NCI-H2029 treated with DMSO at 0.1 percent for 48 hours (cell line): ENCODE measurements around the gene VPS41.

Source experiments
- DNase-seq: peaks from one replicate; lab custom pipeline; 2025; lab: John Stamatoyannopoulos, UW

Gene VPS41

DNA sequence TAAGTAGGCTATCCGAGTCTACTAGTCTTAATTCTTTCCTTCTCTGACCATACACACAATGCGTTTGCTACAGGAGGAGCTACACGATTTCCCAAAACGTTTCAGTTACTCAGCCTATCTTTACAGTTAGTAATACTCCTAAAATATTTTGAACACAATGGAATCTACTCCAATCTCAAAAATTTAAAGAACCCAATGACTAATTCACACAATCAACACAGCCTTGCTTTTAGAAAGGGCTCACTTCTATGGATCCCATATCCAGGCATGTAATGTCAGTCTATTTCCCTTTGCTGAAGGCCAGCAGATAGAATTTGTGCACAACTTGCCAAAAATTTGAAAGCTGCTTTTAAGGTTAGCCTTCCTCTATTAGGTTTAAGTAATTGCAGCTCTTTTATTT is 107.2 kb downstream of the VPS41 start:
- no peak for DNase-seq

DNA sequence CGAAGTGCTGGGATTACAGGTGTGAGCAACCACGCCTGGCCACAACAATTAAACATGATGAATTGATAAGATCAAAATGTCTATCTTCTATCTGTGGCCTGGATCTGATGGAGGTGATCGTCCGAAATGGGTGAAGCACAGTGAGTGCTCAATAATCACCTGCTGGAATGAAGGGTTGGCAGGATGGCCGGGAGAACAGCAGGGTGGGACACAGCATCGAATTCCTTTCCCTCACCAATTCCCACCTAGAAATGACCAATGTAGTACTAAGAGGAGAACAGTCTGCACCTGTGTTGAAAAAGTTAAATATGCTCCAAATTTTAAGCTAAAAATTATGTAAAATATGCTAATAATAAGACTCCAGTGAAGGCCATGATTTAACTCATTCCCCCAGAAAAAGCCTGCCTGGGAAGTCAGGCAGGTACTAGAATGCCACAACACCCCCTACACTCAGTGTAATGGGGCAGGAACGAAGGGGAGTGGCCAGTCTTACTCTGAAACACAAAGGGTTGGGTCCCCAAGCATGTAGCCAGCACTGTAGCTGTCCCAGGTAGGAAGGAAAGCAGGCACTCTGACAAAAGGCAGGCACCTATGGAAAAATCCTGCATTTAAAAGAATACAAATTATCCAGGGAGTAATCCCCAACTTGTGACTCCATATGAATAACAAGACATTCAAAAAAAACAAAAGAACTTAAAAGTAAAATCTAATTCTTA is 110.3 kb downstream of the VPS41 start:
- no peak for DNase-seq

DNA sequence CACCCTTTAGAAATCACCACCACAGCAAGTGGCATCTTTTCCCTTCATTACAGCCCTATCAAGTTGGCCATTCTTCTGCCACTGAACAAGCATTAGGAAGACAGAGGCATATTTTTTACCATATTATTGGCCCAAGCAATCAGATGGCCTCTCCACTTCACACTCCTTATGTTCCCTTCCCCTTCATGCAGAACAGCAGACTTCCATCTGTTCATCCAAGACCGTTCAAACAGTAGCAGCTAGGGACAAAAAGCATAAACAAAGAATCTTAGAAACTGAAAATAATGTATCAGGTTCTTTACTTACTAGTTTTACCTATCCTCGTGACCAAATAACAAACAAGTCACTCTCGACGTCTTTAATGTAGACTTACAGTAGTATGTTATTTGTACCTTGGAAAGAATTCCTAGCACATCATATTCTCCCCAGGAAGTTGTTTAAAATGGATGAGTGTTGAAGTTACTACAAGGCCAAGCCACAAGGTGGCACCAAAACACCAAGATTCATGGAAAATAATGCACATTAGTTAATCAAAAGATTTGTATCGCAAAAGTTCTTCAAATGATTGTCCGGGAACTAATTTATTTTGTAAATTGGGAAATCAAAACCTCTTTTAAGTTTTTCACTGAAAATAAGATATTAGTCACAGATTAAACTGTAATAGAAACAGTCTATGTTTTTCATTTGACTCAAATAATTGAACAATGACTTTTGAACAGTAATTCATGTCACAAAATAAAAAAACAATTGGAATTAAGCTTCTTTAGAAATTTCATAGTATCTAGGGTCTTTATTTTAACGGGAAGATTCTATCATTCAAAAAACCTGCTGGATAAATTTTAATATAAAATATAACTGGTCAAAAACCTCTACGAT is 112.1 kb downstream of the VPS41 start:
- DNase-seq = peak; percentile 40

DNA sequence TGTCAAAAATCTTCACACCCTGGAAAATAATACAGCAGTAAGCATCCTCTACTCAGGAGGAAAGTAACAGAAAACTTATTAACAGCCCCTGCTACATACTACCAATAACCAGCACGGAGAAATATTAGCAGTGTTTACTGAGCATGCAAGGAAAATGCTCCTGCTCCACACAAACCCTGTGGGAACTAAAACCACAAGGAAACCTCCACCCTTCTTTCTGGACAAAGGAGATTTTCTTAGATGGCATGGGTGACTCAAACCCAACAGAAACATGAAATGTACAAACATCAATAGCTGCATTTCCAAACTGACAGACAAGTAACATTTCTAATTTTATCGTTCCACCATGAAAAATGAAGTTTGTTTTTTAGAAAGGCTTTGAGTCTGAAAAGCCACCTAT is 113.4 kb downstream of the VPS41 start:
- DNase-seq = no peak

DNA sequence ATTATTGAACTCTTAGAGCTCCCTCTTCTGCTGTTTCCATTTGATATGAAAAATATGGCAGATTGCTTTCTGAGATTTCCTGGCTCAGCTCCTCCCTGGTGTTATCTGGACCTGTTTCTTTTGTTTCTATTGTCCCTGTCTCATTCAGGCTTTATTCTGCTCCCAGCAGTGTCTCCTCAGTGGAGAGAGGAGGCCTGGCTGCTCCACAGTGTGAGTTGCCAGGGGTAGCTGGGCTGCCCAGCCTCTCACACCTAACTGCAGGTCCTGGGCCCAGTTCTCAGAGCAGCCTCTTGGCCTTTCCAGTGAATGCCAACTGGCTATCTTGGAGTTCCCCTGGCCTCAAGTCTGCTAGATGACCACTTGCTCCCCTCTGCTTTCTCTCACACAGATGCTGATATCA is 127.0 kb downstream of the VPS41 start:
- DNase-seq = no peak

DNA sequence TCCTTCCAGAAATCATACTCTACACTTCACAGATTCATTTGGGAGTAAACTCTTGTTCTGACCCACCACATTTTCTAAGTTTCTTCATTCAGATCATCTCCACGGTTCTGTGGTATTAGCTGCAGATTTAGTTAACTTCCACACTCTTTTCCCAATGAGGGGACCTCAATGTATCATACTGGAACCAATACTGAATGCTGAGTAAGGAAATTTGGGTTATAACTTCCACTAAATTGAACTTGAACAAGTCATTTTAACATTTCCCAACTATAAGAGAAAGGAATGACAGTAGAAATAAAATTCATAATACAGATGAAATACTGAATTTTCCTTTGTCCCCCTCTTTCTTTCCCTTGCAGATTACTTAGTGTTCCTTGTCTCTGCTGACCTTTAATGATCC is 131.4 kb downstream of the VPS41 start:
- no peak for DNase-seq

DNA sequence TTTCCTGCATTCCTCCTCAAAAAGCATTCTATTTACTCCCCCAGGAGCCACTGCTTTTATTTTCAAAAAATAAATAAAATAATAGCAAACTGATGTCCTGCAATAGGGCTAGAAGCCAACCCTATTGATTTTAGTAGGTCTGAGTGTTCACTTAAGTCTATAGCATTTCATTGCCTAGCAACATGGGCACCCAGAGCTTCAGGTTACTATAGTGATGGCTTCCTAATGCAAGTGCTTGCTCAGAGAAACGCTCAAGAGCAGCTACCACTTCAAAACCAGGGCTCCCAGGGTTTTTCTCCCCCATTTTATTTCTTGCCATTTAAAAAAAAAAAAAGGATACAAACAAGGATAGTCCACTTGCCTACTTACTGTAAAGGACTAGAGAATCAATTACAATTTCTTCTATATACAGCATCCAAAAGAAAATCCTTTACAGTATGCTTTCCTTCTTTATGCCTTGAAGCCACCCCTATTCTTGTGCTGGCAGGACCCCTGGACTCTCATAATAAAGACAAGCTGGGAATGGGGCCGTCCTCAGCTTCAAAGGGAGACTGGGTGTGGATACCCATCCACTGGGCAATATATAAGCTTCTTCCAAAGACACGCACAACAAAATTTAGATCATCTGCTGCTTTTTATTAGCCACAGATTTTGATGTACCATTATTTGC is 133.3 kb downstream of the VPS41 start:
- peak; percentile 79 for DNase-seq

DNA sequence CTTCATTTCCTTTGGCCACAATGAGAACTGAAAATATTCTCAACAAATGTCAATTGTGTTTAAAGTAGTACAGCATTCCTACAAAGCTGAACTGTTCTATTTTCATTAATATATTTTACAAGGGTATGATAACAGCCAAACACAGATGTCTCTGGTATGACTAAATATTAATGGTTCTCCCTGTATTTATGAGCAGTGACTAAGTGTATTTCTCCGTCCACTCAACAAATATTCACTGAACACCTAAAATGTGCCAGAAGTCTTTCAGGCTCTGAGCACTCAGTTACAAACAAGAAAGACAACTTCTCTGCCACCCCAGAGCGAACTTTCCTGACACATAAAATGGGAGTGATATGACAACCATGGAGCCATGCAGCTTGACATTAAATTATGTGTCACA is 135.6 kb downstream of the VPS41 start:
- no peak for DNase-seq

DNA sequence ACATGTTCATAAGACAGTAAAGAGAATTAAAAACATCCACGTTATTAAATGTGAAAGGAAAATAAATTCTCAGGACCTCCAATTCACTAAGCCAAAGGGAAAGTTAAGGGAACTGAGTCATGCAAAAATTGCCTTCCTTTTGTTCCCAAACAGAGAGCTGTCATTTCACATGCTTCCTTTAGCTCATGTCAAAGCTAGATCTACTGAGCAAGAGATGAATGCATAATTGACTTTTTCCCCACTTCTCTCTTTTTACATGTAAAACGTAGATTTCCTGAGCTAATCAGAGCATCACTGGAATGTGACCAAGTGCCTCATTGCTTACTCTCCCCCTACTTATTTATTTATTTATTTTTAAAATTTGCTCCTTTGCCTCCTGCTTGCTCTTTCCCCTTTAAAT is 148.8 kb downstream of the VPS41 start:
- DNase-seq = no peak

DNA sequence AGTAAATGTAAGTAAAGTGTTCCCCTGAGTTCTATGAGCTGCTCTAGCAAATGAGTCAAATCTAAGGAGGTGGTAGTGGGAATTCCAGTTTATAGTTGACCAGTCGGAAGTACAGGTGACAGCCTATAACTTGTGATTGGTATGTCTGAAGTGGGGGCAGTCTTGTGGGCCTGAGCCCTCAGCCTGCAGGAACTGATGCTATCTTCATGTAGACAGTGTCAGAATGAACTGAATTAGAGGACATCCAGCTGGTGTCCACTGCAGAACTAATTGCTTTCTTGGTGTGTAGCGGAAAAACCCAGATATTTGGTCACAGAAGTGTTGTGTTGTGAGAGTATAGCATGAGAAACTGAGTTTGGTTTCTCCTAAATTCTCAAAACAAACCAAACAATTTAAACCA is 150.0 kb downstream of the VPS41 start:
- DNase-seq = no peak

DNA sequence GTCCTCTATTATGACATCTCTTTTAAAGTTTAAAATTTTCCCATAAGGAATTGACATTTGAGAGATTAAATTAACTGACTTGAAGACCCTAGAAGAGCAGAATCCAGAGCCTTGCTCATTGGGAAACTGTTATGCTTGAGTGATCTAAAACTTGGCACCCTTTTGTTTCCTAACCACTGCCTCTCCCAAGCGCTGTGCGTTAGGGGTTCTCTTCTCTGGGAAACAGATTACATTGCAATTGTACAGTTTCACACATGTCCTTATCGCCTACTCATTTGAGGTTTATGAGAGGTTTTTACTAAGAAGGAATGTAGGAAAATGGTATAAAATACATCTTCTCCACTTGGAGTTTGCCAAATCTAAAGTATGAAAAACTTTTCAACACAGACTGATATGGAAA is 151.1 kb downstream of the VPS41 start:
- no peak for DNase-seq

DNA sequence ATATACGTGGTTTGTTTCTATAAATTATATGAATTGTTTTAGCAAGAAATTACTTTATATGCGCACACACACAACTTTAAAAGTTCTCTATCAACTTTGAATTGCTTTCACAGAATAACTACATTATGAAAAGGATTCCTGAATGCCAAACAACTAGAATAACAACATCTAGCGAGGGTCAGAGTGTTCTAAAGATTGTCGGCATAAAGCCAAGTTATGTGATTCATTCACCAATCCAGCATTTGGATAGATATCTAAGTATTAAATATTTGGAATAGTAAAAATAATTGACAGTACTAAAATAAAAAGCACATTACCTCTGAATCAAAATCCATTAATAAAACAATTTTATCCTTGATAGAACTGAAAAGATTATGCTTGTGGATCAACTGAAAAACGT is 152.5 kb downstream of the VPS41 start:
- DNase-seq = no peak

DNA sequence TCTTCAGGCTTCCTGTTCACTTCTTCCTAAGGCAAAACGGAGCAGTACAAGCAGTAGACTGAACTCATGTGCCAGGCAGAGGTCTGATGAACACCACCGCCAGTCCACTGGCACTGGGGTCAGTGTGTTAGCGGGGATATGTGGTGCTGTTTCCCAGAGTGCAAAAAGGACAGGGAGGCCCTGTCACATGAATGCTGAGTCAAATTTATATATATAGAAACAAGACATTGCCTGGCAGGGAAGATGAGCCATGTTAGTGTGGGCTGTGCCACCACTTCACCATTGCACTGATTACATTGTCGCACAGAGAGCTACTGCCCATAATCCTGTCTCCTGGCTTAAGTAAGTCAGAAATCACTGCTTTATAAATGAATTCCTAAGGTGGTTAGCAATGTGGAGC is 155.6 kb downstream of the VPS41 start:
- DNase-seq = no peak

DNA sequence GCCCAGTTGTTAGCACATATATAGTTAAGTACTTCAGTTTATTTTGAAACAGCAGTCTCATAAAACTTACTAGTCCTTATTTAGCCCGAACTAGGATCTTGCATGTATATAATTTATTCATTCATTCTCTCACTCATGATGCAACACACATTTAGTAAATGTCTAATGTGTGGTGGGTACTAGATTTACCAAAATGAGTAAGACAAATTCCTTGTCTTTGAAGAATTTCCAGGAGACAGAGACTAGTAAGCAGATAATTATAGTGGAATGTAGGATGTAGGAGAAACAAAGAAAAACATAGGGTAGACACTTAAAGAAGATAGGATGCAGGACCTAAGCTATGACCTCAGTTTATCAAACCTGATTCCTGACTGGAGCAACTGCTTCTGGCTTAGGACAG is 157.6 kb downstream of the VPS41 start:
- DNase-seq = no peak

DNA sequence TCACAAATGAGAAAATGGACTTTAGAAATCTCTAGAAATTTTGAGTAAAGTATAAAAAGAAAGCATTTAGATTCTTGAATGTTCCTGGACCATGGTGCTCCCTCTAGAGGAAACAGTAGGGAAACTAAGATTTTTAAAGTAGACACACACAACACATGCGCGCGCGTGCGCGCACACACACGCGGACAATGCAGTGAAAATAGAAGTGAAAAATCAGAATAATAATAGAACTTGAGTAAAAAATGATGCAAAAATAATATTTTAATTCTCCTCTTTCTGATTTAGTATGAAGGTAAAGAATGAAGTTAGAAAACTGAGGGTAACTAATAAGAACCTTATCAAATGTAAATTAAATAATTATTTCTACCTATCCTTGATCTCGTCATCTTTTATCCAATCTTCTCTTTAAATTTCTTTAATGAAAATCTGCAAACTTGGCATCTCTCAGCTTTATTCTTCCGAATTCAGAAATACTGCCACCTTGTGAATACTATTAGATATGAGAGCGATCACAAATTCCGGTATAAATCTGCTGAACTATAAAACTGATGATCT is 160.9 kb downstream of the VPS41 start:
- DNase-seq = no peak

DNA sequence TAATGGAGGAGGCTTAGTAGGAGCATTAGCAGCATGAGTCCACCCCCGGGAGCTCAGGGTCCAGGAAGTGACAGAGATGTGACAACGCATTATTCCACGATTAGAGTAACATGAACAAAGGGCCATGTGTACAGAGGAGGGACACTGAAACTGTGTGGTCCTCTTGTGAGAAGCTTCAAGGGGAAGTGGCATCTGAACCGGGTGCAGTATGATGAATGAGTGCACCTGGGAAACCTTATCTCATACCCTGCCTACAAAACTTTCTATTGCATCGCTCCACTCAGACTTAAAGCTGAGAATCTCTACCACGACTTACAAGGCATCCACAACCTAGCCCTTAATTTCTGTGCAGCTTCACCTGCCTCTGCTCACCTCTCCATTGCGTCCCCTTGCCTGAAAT is 162.6 kb downstream of the VPS41 start:
- DNase-seq = no peak

DNA sequence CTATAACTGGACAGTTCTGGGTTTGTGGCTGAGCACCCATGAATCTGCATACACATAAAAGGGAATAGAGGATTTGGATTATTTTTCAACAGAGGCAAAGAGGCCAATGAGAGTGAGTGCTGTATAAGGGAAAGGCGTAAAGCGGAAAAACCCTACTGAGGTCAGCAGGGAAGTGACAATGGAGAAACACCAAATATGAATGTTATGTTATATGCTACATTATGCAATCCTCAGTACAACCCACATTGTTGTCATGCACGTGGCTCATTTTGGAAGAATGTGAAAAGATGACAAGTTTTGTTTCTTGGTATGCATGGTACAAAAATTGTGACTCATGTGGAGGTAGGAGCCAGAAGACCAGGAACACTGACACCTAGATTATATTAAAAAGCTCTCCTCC is 164.2 kb downstream of the VPS41 start:
- DNase-seq = no peak

DNA sequence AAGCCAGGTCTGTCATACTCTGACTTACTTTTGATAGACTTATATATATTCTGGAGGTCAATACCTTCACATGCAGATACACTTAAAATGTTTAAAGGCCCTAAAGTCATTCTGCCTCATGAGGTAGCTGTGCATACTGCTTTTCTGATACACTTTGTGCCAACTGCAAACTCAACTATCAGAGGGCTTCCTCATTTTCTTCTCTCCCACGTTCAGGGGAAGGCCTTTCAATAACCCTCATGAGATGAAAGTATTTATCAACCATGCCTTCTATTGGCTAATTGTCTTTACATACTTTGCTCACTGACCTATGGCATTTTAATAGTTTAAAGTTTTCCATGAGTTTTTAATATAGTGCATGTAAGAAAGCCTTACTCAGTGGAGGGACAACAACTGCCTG is 165.1 kb downstream of the VPS41 start:
- DNase-seq = no peak

DNA sequence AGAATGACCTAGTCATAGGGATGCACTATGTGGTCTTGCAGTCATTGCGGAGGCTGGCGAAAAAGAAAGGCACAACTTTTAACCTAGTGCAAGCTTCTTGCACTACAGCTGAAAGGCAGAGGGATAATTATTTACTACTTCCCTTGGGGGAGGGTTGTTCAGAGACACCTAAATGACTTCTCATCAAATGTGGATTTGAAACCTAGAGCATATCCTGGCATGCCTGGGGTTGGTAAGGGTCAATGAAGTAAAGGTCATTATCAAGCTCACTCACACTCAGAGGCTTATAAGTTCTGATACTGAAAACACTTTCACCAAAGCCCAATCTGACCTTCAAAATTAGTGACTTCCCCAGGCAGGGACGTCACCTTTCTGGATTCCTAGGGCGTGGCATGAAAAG is 168.9 kb downstream of the VPS41 start:
- DNase-seq = no peak

DNA sequence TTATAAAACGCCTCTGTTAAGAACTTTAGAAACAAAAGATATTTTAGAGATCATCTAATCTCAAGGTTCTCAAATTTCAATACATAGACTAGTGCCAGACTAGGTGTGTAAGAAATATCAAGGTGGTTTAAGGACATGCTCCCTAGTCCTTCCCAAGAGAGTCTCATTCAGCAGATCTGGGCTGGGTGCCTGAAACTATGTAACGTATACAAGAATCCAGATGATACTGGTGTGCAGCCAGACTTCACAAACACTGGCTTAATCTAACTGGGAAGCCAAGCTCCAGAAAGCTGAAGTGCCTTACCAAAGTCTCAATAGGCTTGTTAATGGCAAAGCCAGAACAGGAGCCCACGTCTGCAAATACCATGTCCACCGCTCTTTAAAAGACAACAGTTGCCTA is 172.9 kb downstream of the VPS41 start:
- DNase-seq = peak; percentile 89

DNA sequence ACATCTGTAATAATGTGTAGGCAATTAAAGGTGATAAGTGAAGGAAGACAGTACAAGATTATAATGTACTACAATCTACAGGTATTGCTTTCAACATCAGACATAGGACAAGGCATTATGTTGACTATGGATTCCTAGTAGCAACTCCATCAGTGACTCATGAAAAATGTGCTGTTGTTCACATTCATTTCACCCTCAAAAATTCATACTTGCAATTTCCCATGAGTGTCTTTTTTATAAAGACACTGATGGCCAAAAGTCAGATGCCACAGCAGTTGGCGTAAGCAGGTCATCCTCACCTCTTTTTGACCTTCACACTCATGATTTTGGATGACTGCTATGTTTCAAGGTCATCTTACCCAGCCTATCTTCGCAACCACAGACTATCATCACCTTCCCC is 177.8 kb downstream of the VPS41 start:
- DNase-seq = no peak

DNA sequence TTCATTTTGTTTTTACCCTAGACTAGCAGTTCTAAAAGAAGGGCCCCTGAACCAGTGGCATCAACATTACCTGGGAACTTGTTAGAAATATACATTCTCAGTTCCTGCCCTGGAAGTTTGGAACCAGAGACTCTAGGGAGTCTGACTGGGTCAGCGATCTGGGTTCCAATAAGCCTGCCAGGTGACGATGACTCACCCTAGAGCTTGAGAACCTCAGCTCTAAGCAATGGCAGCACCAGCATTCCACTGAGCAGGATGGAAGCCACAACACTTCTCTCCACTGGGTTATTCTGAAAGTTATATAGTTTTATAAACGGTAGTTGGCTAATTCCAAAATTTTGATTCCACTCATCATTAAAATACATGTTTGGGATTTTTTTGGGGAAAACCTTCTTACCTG is 180.8 kb downstream of the VPS41 start:
- no peak for DNase-seq
